HepG2 (cell line): ENCODE measurements around the gene ANKRD13D. TPM values are rescaled to one million over a fixed set of nuclear protein-coding genes. Genes with fewer than 3 reads are reported as not detected.

ENCODE experiments used
- ATAC-seq: fragments of 200-7000 bp; cut with Tn5 transposase; 3 replicates; pipeline ENCODE4 v1.9.1; 2020; ENCODE audit warnings: mild to moderate bottlenecking, moderate library complexity
- BruUV-seq: library from RNA; stranded (reverse); fragments of 400-500 nt; replicated peaks from 2 replicates; lab custom pipeline; 2021; lab: Mats Ljungman, UMichigan
- CTCF ChIA-PET: fragments of 300-600 bp; formaldehyde crosslinking; extraction: SDS; loops from one replicate; lab custom pipeline; 2021; ENCODE audit warnings: low total read pairs, inconsistent platforms, low intra/inter-chr PET ratio; lab: Yijun Ruan, JAX
- POLR2A ChIA-PET: fragments of 350-600 bp; sonication (Branson Sonifier 250); formaldehyde crosslinking; loops from one replicate; lab custom pipeline; 2020; ENCODE audit warnings: antibody characterized with exemption, inconsistent platforms; lab: Yijun Ruan, JAX
- DNase-seq: peaks from one replicate; pipeline ENCODE4 v3.0.0-alpha.2; 2015; ENCODE audit warnings: low spot score
- FAIRE-seq: peaks from 3 replicates; lab custom pipeline; 2011; peaks lifted over from hg19 to GRCh38; lab: Jason Lieb, UNC
- H2AFZ ChIP-seq: one replicate; pipeline ENCODE4 v1.6.1; 2011; ENCODE audit warnings: low read length, inconsistent platforms
- H3K27ac ChIP-seq: fragments of 300-600 bp; 3 replicates; pipeline ENCODE4 v1.8.0; 2011; ENCODE audit warnings: mixed run types, mild to moderate bottlenecking, mixed read lengths, low read length, inconsistent platforms; ENCODE audit not compliant: insufficient read depth; ENCODE audit errors: extremely low read length
- H3K27me3 ChIP-seq, 2 experiments: fragments of 200-600 bp in 1 of 2; 2 replicates in 1 of 2; 3 replicates in 1 of 2; pipeline versions ENCODE4 v1.6.0 to v1.8.0; 2011; ENCODE audit warnings: low read length in 2 of 2, mild to moderate bottlenecking in 2 of 2, moderate library complexity in 2 of 2, inconsistent platforms in 1 of 2; ENCODE audit not compliant: insufficient read depth in 2 of 2, control insufficient read depth in 1 of 2
- H3K36me3 ChIP-seq, 2 experiments: fragments of 200-600 bp in 1 of 2; replicated peaks in 1 of 2; 2 replicates in 1 of 2; 3 replicates in 1 of 2; pipeline versions ENCODE4 v1.5.1 to v1.8.0; 2011; ENCODE audit warnings: low read length in 2 of 2, inconsistent platforms in 1 of 2; ENCODE audit not compliant: insufficient read depth in 2 of 2, control insufficient read depth in 1 of 2
- H3K4me1 ChIP-seq: 2 replicates; pipeline ENCODE4 v1.5.1; 2012; ENCODE audit warnings: low read length, inconsistent platforms; ENCODE audit not compliant: insufficient read depth
- H3K4me2 ChIP-seq: 2 replicates; pipeline ENCODE4 v1.6.0; 2011; ENCODE audit warnings: low read depth, low read length, inconsistent platforms
- H3K4me3 ChIP-seq, 3 experiments: fragments of 200-600 bp in 1 of 3; sonication (generic), shearing (Covaris generic) in 1 of 3; replicated peaks in 1 of 3; 2 replicates each; pipeline ENCODE4 v1.5.1; 2011 to 2016; ENCODE audit warnings: low read length in 3 of 3, inconsistent platforms in 2 of 3, low read depth in 2 of 3, mild to moderate bottlenecking in 2 of 3, control low read depth in 1 of 3, mixed read lengths in 1 of 3; ENCODE audit not compliant: insufficient read depth in 1 of 3
- H3K79me2 ChIP-seq: one replicate; pipeline ENCODE4 v1.6.1; 2011; ENCODE audit warnings: low read length, inconsistent platforms; ENCODE audit not compliant: insufficient read depth
- H3K9ac ChIP-seq: 2 replicates; pipeline ENCODE4 v1.6.0; 2011; ENCODE audit warnings: mild to moderate bottlenecking, low read depth, low read length, inconsistent platforms; ENCODE audit not compliant: insufficient read depth
- H3K9me3 ChIP-seq: 2 replicates; pipeline ENCODE4 v1.5.1; 2012; ENCODE audit warnings: mild to moderate bottlenecking, low read length
- H4K20me1 ChIP-seq: 2 replicates; pipeline ENCODE4 v1.6.0; 2011; ENCODE audit warnings: inconsistent platforms, mild to moderate bottlenecking, low read length, moderate library complexity; ENCODE audit not compliant: insufficient read depth
- FOXA1 ChIP-seq, 2 experiments: fragments of 450-650 bp in 1 of 2; sonication (generic) in 1 of 2; formaldehyde crosslinking in 1 of 2; IDR thresholded peaks; 2 replicates each; pipeline versions ENCODE4 v1.4.0 to v1.6.1; 2016 to 2020; ENCODE audit warnings: missing genetic modification reagents in 1 of 2
- MLLT10 ChIP-seq: sonication (generic); formaldehyde crosslinking; IDR thresholded peaks from 2 replicates; pipeline ENCODE4 v1.4.0; 2020; ENCODE audit warnings: missing genetic modification reagents
- RNF2 ChIP-seq: fragments of 450-650 bp; conservative IDR thresholded peaks from 2 replicates; pipeline ENCODE4 v1.6.1; 2016; ENCODE audit warnings: low read depth
- ZFP37 ChIP-seq: sonication (generic); formaldehyde crosslinking; IDR thresholded peaks from 2 replicates; pipeline ENCODE4 v1.4.0; 2020; ENCODE audit warnings: missing genetic modification reagents, borderline replicate concordance
- ZNF460 ChIP-seq: sonication (generic); formaldehyde crosslinking; IDR thresholded peaks from 2 replicates; pipeline ENCODE4 v1.5.1; 2020; ENCODE audit warnings: missing genetic modification reagents, mild to moderate bottlenecking, borderline replicate concordance
- ZNF614 ChIP-seq: IDR thresholded peaks from 2 replicates; pipeline ENCODE4 v1.6.1; 2018; ENCODE audit warnings: missing biosample characterization, missing genetic modification reagents, inconsistent platforms, borderline replicate concordance
- ZNF674 ChIP-seq: sonication (generic); formaldehyde crosslinking; IDR thresholded peaks from 2 replicates; pipeline ENCODE4 v1.5.0; 2020; ENCODE audit warnings: low read depth, mild to moderate bottlenecking, missing genetic modification reagents
- ZNF839 ChIP-seq: sonication (generic); formaldehyde crosslinking; IDR thresholded peaks from 2 replicates; pipeline ENCODE4 v1.4.0; 2020; ENCODE audit warnings: missing genetic modification reagents, mild to moderate bottlenecking, borderline replicate concordance
- WGBS: methylation state at CpG from one replicate; pipeline ENCODE4 v1.1.6; 2017; ENCODE audit warnings: low lambda C conversion rate; 5-methylcytosine and 5-hydroxymethylcytosine counted together
- in situ Hi-C: cut with HindIII; loops from 2 replicates; pipeline ENCODE4 v1.10.0; 2017; ENCODE audit warnings: low pct_unique_long_range_greater_than_20kb; ENCODE audit not compliant: extremely low pct_ligation_motif_present
- intact Hi-C: fragments of 100-400 bp; cut with micrococcal nuclease; formaldehyde crosslinking; loops from one replicate; pipeline ENCODE4 v1.10.0; 2022; ENCODE audit not compliant: unreplicated experiment
- polyA plus RNA-seq, 8 experiments: library from polyadenylated mRNA; depleted of rRNA in 3 of 8; stranded (reverse) in 7 of 8; unstranded in 1 of 8; fragments of >200 nt; fragmentation: Illumina TruSeq in 4 of 8; extraction: Trizol in 4 of 8; gene quantifications; 2 replicates each; pipeline versions ENCODE4 v1.2.1 to v1.2.3, GENCODE V29; 2011 to 2016; ENCODE audit warnings: low read depth in 4 of 8, missing spikeins in 1 of 8, mixed read lengths in 1 of 8; ENCODE audit not compliant: insufficient read depth in 1 of 8
- total RNA-seq, 5 experiments: library from RNA; depleted of rRNA; stranded (reverse); fragments of >200 nt; fragmentation: Illumina TruSeq; extraction: Trizol; gene quantifications; 2 replicates each; pipeline ENCODE4 v1.2.3, GENCODE V29; 2016; ENCODE audit warnings: low read depth in 1 of 5
- TF ChIP-seq, protein P1 (sequence below): fragments of 450-650 bp; IDR thresholded peaks from 2 replicates; pipeline ENCODE4 v1.6.1; 2016
- TF ChIP-seq, protein P2 (sequence below): sonication (generic); formaldehyde crosslinking; conservative IDR thresholded peaks from 2 replicates; pipeline ENCODE4 v1.4.0; 2020; ENCODE audit warnings: mild to moderate bottlenecking, missing genetic modification reagents, moderate library complexity
- TF ChIP-seq, protein P3 (sequence below): sonication (generic); formaldehyde crosslinking; IDR thresholded peaks from 2 replicates; pipeline ENCODE4 v1.8.0; 2022; ENCODE audit warnings: missing genetic modification reagents, mild to moderate bottlenecking, moderate library complexity, borderline replicate concordance
- TF ChIP-seq, protein P4 (sequence below): IDR thresholded peaks from 2 replicates; pipeline ENCODE4 v1.6.1; 2016

Gene ANKRD13D
- total and polyA plus RNA-seq, 2 of the 13 experiments (the other 11 are each of a cell fraction or from before 2014, with no cell fraction given) = 18.6 to 27.3 TPM

DNA sequence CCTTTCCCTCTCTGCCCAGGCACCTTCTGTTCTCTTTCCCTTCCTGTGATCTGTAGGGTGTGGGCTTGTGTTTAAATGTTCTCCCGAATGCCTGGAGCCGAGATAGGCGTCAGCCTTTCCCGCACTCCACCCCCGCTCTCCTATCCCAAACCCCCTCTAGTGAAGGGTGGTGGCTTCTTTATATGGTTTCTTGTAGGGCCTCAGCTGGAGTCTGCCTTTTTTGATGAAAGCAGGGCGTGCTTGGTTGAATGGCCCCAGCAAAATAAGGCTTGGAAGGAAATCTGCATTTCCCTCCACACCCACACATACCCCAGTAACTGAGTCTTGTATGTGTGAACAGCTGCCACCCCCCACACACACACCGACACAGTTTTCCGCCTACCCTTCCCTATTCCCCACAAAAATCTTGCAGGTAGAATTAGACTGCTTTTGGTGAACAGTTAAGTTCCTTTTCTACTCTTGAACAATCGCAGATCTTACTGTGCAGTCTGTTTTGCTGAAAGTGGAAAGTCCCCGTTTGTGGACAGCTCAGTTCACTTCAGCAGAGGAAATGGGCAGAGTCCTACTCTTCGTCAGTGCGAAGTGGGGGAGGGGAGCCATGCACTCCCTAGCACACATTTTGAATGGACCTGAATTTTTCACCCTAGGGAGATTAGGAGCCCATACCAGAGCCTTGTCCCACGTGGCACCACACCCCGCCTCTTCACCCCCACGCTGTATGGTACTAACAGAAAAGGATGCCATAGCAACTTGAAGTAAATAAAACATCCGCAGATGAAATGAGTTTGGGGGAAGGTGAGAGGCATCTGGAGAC lies 48.3 kb upstream of the ANKRD13D start (continued):
- TF ChIP-seq ZNF839 (no peak), ZNF674 (no peak), ZNF460 (no peak), MLLT10 (CRISPR knock-in tag) (no peak), FOXA1 (IDR thresholded peaks at IDR 0.05) (no peak), FOXA1 (CRISPR knock-in tag; IDR thresholded peaks at IDR 0.05) (no peak), ZNF614 (CRISPR knock-in tag) (no peak)
- TF ChIP-seq, protein P1, sequence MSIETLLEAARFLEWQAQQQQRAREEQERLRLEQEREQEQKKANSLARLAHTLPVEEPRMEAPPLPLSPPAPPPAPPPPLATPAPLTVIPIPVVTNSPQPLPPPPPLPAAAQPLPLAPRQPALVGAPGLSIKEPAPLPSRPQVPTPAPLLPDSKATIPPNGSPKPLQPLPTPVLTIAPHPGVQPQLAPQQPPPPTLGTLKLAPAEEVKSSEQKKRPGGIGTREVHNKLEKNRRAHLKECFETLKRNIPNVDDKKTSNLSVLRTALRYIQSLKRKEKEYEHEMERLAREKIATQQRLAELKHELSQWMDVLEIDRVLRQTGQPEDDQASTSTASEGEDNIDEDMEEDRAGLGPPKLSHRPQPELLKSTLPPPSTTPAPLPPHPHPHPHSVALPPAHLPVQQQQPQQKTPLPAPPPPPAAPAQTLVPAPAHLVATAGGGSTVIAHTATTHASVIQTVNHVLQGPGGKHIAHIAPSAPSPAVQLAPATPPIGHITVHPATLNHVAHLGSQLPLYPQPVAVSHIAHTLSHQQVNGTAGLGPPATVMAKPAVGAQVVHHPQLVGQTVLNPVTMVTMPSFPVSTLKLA = peak; percentile 86

DNA sequence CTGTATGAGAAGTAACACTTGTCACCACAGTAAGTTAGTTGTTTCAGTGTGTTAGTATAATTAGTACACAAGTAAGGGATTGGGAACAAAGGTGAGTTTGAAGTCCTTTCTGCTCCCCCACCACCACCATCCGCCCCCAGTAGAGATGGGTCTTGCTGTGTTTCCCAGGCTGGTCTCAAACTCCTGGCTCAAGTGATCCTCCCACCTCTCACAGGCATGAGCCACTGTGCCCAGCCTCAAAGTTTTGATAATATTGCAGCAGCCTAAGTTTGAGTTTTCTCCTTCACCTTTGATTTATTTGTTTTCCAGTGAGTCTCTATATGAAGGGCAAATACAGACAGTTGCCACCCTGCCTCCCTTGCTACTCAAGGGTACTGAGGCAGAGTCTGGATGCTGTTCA lies 46.6 kb upstream of the ANKRD13D start:
- Histone ChIP-seq H2AFZ (no peak overlapping the region), H3K79me2 (peaks cover 42% of the 10 kb centered on the region), H3K4me3 (peak overlapping the region in 2 of 3 experiments; percentile 80 to 82; a peak in 1 of 6 replicates), H3K4me2 (peak overlapping the region; percentile 93), H3K36me3 (peaks cover 8 to 34% of the 10 kb centered on the region in 2 experiments), H3K27me3 (no peaks in the 10 kb centered on the region; a peak in 1 of 5 replicates), H3K9me3 (no peaks in the 10 kb centered on the region), H4K20me1 (peaks cover 11% of the 10 kb centered on the region), H3K27ac (peak overlapping the region; percentile 47), H3K4me1 (peaks cover 45% of the 10 kb centered on the region), H3K9ac (peak overlapping the region; percentile 52)
- ATAC-seq = no peak
- in situ Hi-C loops (no loop called here), intact Hi-C loops (loop anchor here (10.0 kb wide), 1 partner anchor 142 kb away; no protein-coding TSS in a partner anchor)
- TF ChIP-seq, protein P2, sequence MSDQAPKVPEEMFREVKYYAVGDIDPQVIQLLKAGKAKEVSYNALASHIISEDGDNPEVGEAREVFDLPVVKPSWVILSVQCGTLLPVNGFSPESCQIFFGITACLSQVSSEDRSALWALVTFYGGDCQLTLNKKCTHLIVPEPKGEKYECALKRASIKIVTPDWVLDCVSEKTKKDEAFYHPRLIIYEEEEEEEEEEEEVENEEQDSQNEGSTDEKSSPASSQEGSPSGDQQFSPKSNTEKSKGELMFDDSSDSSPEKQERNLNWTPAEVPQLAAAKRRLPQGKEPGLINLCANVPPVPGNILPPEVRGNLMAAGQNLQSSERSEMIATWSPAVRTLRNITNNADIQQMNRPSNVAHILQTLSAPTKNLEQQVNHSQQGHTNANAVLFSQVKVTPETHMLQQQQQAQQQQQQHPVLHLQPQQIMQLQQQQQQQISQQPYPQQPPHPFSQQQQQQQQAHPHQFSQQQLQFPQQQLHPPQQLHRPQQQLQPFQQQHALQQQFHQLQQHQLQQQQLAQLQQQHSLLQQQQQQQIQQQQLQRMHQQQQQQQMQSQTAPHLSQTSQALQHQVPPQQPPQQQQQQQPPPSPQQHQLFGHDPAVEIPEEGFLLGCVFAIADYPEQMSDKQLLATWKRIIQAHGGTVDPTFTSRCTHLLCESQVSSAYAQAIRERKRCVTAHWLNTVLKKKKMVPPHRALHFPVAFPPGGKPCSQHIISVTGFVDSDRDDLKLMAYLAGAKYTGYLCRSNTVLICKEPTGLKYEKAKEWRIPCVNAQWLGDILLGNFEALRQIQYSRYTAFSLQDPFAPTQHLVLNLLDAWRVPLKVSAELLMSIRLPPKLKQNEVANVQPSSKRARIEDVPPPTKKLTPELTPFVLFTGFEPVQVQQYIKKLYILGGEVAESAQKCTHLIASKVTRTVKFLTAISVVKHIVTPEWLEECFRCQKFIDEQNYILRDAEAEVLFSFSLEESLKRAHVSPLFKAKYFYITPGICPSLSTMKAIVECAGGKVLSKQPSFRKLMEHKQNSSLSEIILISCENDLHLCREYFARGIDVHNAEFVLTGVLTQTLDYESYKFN = 0 out of 2 replicates have a peak, but pooled peaks have one; percentile 16
- TF ChIP-seq RNF2 (no peak), ZFP37 (CRISPR knock-in tag) (no peak)
- TF ChIP-seq, protein P3, sequence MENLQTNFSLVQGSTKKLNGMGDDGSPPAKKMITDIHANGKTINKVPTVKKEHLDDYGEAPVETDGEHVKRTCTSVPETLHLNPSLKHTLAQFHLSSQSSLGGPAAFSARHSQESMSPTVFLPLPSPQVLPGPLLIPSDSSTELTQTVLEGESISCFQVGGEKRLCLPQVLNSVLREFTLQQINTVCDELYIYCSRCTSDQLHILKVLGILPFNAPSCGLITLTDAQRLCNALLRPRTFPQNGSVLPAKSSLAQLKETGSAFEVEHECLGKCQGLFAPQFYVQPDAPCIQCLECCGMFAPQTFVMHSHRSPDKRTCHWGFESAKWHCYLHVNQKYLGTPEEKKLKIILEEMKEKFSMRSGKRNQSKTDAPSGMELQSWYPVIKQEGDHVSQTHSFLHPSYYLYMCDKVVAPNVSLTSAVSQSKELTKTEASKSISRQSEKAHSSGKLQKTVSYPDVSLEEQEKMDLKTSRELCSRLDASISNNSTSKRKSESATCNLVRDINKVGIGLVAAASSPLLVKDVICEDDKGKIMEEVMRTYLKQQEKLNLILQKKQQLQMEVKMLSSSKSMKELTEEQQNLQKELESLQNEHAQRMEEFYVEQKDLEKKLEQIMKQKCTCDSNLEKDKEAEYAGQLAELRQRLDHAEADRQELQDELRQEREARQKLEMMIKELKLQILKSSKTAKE (CRISPR knock-in tag) = no peak
- TF ChIP-seq, protein P4, sequence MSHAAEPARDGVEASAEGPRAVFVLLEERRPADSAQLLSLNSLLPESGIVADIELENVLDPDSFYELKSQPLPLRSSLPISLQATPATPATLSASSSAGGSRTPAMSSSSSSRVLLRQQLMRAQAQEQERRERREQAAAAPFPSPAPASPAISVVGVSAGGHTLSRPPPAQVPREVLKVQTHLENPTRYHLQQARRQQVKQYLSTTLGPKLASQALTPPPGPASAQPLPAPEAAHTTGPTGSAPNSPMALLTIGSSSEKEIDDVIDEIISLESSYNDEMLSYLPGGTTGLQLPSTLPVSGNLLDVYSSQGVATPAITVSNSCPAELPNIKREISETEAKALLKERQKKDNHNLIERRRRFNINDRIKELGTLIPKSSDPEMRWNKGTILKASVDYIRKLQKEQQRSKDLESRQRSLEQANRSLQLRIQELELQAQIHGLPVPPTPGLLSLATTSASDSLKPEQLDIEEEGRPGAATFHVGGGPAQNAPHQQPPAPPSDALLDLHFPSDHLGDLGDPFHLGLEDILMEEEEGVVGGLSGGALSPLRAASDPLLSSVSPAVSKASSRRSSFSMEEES = no peak
- POLR2A ChIA-PET = no interaction called here
- FAIRE-seq = no peak
- WGBS = no CpG with 5 or more reads among the region's 1 CpG
- DNase-seq = no peak
- CTCF ChIA-PET = no interaction called here
- BruUV-seq = no TSS peak
